Fibroblast of lung (primary cell): Measurements from ENCODE around the gene AMDHD2. TPM values are rescaled to one million over a fixed set of nuclear protein-coding genes. Genes with fewer than 3 reads are reported as not detected.

Experiments
- DNase-seq, 2 donors: peaks; one replicate each; pipeline versions ENCODE4 v3.0.0 to v3.0.0-alpha.2; 2010; ENCODE audit warnings: low read depth in 2 of 2
- H2AFZ ChIP-seq: 2 replicates; pipeline ENCODE4 v1.5.1; 2012; ENCODE audit warnings: low read length, control low read depth, inconsistent platforms
- H3K27ac ChIP-seq: 2 replicates; pipeline ENCODE4 v1.5.1; 2011; ENCODE audit warnings: low read length, control low read depth; ENCODE audit not compliant: insufficient read depth
- H3K27me3 ChIP-seq: 2 replicates; pipeline ENCODE4 v1.5.1; 2011; ENCODE audit warnings: mild to moderate bottlenecking, low read length; ENCODE audit not compliant: control insufficient read depth, insufficient read depth
- H3K36me3 ChIP-seq: 2 replicates; pipeline ENCODE4 v1.5.1; 2011; ENCODE audit warnings: low read length; ENCODE audit not compliant: control insufficient read depth, insufficient read depth
- H3K4me1 ChIP-seq: 2 replicates; pipeline ENCODE4 v1.5.1; 2011; ENCODE audit warnings: low read length; ENCODE audit not compliant: control insufficient read depth, insufficient read depth; ENCODE audit errors: extremely low read depth
- H3K4me2 ChIP-seq: 2 replicates; pipeline ENCODE4 v1.5.1; 2011; ENCODE audit warnings: low read length, control low read depth; ENCODE audit not compliant: insufficient read depth; ENCODE audit errors: extremely low read depth
- H3K4me3 ChIP-seq, 4 experiments: fragments of 200-600 bp in 1 of 4; sonication (generic) in 1 of 4; replicated peaks in 1 of 4; 2 replicates each; pipeline ENCODE4 v1.5.1; 2011 to 2016; ENCODE audit warnings: low read length in 4 of 4, low read depth in 3 of 4, mild to moderate bottlenecking in 3 of 4, control low read depth in 2 of 4, inconsistent platforms in 1 of 4, mixed read lengths in 1 of 4; ENCODE audit not compliant: insufficient read depth in 1 of 4; ENCODE audit errors: control extremely low read depth in 1 of 4
- H3K79me2 ChIP-seq: 2 replicates; pipeline ENCODE4 v1.5.1; 2012; ENCODE audit warnings: mild to moderate bottlenecking, low read length, inconsistent platforms; ENCODE audit not compliant: control insufficient read depth, insufficient read depth
- H3K9ac ChIP-seq: 2 replicates; pipeline ENCODE4 v1.5.1; 2011; ENCODE audit warnings: mild to moderate bottlenecking, low read length, control low read depth; ENCODE audit not compliant: insufficient read depth
- H3K9me3 ChIP-seq: 2 replicates; pipeline ENCODE4 v1.5.1; 2012; ENCODE audit warnings: low read depth, low read length; ENCODE audit not compliant: control insufficient read depth, insufficient read depth
- H4K20me1 ChIP-seq: 2 replicates; pipeline ENCODE4 v1.5.1; 2011; ENCODE audit warnings: low read length; ENCODE audit not compliant: control insufficient read depth, insufficient read depth; ENCODE audit errors: extremely low read depth
- EZH2 ChIP-seq: IDR thresholded peaks from 2 replicates; pipeline ENCODE4 v1.5.1; 2012; ENCODE audit warnings: low read length, control low read depth, mild to moderate bottlenecking; ENCODE audit errors: missing control alignments
- polyA plus RNA-seq, 2 donors: library from polyadenylated mRNA; depleted of rRNA in 1 of 2; stranded (reverse) in 1 of 2; unstranded in 1 of 2; fragments of >200 nt; gene quantifications; 2 replicates each; pipeline ENCODE4 v1.2.1, GENCODE V29; 2011 to 2012; ENCODE audit warnings: missing spikeins in 1 of 2
- total RNA-seq: library from RNA; depleted of rRNA; stranded (reverse); fragments of >200 nt; gene quantifications from 2 replicates; pipeline ENCODE4 v1.2.1, GENCODE V29; 2014
- TF ChIP-seq, protein P1 (sequence below), 2 donors: IDR thresholded peaks in 1 of 2; conservative IDR thresholded peaks in 1 of 2; 1 replicate in 1 of 2; 2 replicates in 1 of 2; pipeline ENCODE4 v1.5.1; 2011 to 2012; ENCODE audit warnings: low read length in 2 of 2, control low read depth in 1 of 2, inconsistent platforms in 1 of 2, low read depth in 1 of 2, mild to moderate bottlenecking in 1 of 2

AMDHD2 gene
- total and polyA plus RNA-seq, 2 donors (not counting 1 experiment from before 2014, with no cell fraction given) = 10.8 to 37.2 TPM

DNA sequence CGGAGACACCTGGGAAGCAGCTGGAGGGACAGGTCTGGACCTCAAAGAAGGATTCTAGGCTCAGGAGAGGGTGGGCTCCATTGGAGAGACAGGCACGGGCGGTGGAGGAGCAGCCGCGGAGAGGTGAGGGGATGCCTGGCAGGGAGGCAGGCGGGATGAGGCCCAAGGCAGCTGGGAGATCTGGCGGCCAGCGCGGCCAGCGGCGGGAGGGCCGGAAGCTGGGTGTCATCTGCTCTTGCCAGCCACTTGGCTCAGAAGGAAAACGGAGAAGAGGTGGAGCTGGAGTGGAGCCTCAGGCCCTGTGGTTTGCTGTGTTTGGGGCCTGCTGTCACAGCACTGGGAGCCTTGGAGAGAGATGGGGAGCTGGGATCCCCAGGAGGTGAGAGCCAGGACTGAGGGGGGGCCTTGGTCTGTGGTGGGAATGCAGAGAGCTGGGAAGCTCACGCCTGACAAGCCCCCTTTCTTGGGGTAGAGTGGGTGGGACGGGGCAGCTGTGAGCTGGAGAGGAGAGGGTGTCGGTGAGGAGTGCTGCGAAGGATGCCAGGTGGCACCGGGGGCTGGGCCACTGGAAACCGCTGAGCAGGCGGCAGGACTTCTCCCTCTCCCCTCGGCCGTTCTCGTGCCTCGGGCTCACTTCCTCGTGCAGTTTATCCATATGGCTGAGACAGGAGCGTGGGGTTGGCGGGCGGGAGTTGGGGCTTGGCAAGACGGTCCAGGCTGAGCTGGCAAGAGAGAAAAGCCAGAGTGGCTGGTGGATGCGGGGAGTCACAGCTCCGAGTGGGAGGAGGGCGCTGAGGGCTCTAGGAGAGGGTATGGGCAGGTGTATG is 37.2 kb upstream of the AMDHD2 start:
- peak overlapping the region; percentile 71 for H2AFZ ChIP-seq
- H3K4me3 ChIP-seq = peak overlapping the region in 3 of 4 experiments; percentile 1 to 47 (median 29)
- H3K9ac ChIP-seq = peak overlapping the region; percentile 65
- no peak for TF ChIP-seq EZH2
- TF ChIP-seq, protein P1, sequence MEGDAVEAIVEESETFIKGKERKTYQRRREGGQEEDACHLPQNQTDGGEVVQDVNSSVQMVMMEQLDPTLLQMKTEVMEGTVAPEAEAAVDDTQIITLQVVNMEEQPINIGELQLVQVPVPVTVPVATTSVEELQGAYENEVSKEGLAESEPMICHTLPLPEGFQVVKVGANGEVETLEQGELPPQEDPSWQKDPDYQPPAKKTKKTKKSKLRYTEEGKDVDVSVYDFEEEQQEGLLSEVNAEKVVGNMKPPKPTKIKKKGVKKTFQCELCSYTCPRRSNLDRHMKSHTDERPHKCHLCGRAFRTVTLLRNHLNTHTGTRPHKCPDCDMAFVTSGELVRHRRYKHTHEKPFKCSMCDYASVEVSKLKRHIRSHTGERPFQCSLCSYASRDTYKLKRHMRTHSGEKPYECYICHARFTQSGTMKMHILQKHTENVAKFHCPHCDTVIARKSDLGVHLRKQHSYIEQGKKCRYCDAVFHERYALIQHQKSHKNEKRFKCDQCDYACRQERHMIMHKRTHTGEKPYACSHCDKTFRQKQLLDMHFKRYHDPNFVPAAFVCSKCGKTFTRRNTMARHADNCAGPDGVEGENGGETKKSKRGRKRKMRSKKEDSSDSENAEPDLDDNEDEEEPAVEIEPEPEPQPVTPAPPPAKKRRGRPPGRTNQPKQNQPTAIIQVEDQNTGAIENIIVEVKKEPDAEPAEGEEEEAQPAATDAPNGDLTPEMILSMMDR (conservative IDR thresholded peaks at IDR 0.05 in 1 of 2, IDR thresholded peaks at IDR 0.05 in 1 of 2; ENCODE audit: low read depth in 1 of 2, low read length in 2 of 2) = no peak
- H4K20me1 ChIP-seq = no peaks in the 10 kb centered on the region
- H3K27me3 ChIP-seq = no peaks in the 10 kb centered on the region
- H3K27ac ChIP-seq = peak overlapping the region; percentile 70
- DNase-seq = peak; percentile 53 to 64
- H3K4me2 ChIP-seq = peak overlapping the region; percentile 66
- no peaks in the 10 kb centered on the region for H3K9me3 ChIP-seq
- peaks cover 3% of the 10 kb centered on the region for H3K79me2 ChIP-seq
- H3K36me3 ChIP-seq = no peaks in the 10 kb centered on the region
- H3K4me1 ChIP-seq = peaks cover 17% of the 10 kb centered on the region

DNA sequence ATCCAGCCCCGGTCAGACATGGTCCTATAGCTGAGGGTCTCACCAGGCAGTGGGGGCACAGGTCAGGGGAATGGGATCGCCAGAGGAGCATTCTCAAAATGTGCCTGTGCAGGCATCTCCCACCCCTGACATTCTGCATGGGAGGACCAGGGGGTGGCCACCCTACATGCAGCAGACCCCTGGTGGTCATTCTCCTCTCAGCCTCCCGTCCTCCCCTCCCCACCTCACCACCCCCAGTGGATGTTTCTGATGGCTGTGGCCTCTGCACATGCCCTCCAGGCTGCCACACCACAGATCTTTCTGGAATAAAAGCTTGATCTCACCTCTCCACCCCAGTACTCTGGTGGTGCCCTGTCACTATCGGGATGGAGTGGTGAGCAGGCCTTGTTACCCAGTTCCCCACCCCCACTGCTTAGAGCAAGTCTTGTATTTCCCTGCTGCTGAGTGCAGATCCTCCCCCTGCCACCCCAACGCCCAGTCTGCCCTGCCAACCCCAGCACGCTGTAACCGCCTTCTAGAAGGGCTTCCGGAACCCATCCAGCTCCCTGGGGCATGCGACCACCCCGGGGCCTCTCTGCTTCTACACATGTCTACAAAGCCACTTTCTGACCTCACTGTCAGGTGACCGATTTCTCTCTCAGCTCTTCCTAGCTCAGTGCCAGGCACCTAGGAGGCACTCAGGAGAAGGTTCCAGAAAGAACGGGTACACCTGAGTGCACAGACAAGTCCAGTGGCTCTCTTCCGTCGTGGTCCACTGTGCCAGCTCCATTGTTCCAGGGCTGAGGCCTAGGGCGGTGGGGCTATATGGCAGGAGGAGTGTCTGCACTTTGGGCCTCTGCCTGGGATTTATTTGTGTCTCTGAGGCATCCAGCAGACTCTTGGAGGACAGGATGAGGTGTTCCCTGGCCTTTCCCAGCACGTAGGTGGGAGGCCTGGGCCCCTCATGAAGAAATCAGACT is 36.0 kb upstream of the AMDHD2 start:
- H3K9me3 ChIP-seq = no peaks in the 10 kb centered on the region
- H3K4me3 ChIP-seq = no peak overlapping the region
- H2AFZ ChIP-seq = no peak overlapping the region
- no peak overlapping the region for H3K27ac ChIP-seq
- H4K20me1 ChIP-seq = no peaks in the 10 kb centered on the region
- no peak overlapping the region for H3K4me2 ChIP-seq
- H3K27me3 ChIP-seq = no peaks in the 10 kb centered on the region
- H3K36me3 ChIP-seq = no peaks in the 10 kb centered on the region
- no peak for DNase-seq
- peaks cover 3% of the 10 kb centered on the region for H3K79me2 ChIP-seq
- no peak for TF ChIP-seq EZH2
- TF ChIP-seq, protein P1 (conservative IDR thresholded peaks at IDR 0.05 in 1 of 2, IDR thresholded peaks at IDR 0.05 in 1 of 2; ENCODE audit: low read depth in 1 of 2, low read length in 2 of 2) = no peak
- no peak overlapping the region for H3K9ac ChIP-seq
- H3K4me1 ChIP-seq = peaks cover 17% of the 10 kb centered on the region
